ENCODE measurements around the gene FERMT3.

DNA sequence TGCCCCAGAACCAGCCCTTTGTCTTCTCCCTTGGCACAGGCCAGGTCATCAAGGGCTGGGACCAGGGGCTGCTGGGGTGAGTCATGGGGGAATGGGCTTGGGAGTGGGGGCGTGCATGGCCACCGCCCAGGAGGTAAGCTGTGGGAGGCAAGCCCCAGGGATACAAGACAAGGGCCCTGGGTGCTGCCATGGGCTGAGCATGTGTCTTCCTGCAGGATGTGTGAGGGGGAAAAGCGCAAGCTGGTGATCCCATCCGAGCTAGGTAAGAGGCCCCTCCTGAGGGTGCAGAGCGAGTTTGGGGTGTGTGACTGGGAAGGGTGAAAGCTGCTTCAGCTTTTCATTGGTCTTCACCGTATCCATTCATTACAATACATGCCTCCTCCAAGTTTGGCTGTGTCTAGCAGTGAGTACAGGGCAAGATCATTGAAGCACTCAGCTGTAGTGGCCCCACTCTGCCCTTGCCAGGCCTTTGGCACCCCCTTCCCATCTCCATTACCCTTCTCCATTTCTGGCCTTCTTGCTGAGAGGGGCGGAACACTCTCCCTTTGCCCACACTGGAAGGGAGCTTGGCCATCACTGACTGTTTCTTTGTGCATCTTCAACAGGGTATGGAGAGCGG lies 36.8 kb downstream of the FERMT3 start:
- TF ChIP-seq BHLHE40 (IDR thresholded peaks at IDR 0.05; ENCODE audit: borderline replicate concordance) (no peak), SP1 (IDR thresholded peaks at IDR 0.05) (no peak), FOXM1 (IDR thresholded peaks at IDR 0.05; ENCODE audit: borderline replicate concordance) (no peak), SUZ12 (IDR thresholded peaks at IDR 0.05) (no peak), TARDBP (IDR thresholded peaks at IDR 0.05) (no peak)
